Mononuclear cell (primary cell): ENCODE measurements around the gene FLOT2. TPM values are rescaled to one million over a fixed set of nuclear protein-coding genes. Genes with fewer than 3 reads are reported as not detected.

Experiments used
- H3K27me3 ChIP-seq: 2 replicates; pipeline ENCODE4 v1.6.0; 2011; ENCODE audit warnings: low read length, control low read depth; ENCODE audit not compliant: insufficient read depth
- H3K4me1 ChIP-seq: 2 replicates; pipeline ENCODE4 v1.5.1; 2011; ENCODE audit warnings: mild to moderate bottlenecking, low read length, control low read depth; ENCODE audit not compliant: insufficient read depth
- H3K4me3 ChIP-seq: 2 replicates; pipeline ENCODE4 v1.5.1; 2011; ENCODE audit warnings: mild to moderate bottlenecking, low read length, moderate library complexity
- H3K9me3 ChIP-seq: 2 replicates; pipeline ENCODE4 v1.5.1; 2011; ENCODE audit warnings: low read depth, mild to moderate bottlenecking, control low read depth, low read length
- total RNA-seq: library from RNA; depleted of rRNA; stranded (reverse); fragments of >200 nt; gene quantifications from one replicate; pipeline ENCODE4 v1.2.3, GENCODE V29; 2012

The FLOT2 gene
- total RNA-seq, 1 donor: 52.7 TPM

DNA sequence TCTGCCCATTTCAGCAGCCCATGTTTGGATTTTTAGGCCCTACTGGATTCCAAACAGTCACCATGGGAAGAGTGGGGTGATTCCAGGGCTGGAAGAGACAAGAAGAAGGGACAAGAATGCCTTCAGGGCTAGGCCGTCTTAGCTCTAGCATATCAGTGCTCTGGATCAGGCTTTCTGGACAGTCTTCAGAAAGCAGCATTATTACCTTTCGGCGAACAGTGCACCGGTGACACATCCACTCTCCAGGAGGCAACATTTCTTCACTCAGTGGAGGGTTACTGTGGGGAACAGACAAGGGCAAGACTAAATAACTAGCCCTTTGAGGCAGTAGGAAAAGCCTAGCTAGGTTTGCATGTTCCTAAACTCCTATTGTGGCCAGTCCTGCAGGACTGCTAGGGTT lies 29.3 kb upstream of the FLOT2 start:
- Histone ChIP-seq H3K4me1 (peaks cover 52% of the 10 kb centered on the region), H3K4me3 (no peak overlapping the region), H3K9me3 (no peaks in the 10 kb centered on the region), H3K27me3 (no peaks in the 10 kb centered on the region)

DNA sequence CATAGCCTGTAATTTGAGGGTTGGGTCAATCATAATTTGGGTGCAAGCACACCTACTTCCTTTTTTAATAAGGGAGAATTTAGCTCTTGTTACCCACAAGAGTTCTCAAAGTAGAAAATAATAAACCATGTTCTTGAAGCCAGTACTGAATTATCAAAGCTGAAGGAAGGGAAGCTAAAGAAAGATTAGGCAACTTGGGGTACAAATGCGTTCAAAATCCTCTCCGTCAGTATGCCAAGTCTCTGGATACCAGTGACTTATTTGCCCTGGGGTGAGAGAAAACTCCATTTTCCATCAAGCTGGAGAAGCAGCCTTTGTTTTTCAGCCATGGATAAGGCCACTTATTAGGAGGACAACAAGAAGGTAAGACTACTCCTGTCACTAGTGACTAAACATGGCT lies 28.8 kb upstream of the FLOT2 start:
- no peak overlapping the region for H3K4me3 ChIP-seq
- H3K4me1 ChIP-seq: peaks cover 52% of the 10 kb centered on the region
- H3K9me3 ChIP-seq: no peaks in the 10 kb centered on the region
- H3K27me3 ChIP-seq: no peaks in the 10 kb centered on the region

DNA sequence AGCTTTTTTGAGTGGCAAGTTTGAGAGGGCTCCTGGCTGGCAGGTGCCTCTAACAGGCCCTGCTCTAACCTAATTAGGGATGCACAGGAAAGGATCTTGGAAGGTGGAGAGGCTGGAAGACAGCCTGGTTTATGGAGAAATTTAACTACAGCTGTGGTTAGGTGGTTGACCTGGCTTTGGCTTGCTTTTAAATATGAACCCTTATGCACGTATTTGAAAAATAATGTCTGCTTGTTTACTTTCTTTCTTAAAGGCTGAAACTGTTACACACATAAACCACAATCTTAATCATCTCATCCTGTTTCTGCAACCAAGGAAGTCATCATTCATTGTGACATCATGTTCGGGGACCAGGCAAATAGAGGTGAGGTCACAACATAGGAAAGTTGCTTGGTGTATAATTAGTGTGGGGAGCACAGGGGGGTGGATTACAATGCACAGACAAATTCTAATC lies 28.4 kb upstream of the FLOT2 start:
- no peaks in the 10 kb centered on the region for H3K9me3 ChIP-seq
- peaks cover 51% of the 10 kb centered on the region for H3K4me1 ChIP-seq
- no peaks in the 10 kb centered on the region for H3K27me3 ChIP-seq
- H3K4me3 ChIP-seq: no peak overlapping the region

DNA sequence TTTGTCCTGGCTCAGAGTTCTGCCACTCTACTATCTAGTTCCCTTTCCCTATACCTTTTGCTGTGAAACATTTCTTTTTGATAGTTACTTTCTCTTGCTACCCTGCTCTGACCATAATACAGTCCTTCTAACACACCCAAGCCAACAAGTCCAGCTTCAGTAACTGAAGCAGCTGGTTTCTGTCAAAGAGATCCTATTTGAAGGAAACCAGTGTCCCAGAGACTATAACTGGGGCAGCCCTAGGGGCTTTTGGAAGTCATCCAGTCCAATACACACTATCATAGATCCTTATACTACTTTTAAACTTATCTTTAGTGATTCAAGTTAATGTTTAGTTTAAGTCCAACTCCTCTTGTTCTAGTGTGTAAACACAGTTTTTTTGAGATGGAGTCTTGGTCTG lies 22.7 kb upstream of the FLOT2 start:
- no peak overlapping the region for H3K4me3 ChIP-seq
- H3K4me1 ChIP-seq: peaks cover 13% of the 10 kb centered on the region
- no peaks in the 10 kb centered on the region for H3K9me3 ChIP-seq
- H3K27me3 ChIP-seq: no peaks in the 10 kb centered on the region

DNA sequence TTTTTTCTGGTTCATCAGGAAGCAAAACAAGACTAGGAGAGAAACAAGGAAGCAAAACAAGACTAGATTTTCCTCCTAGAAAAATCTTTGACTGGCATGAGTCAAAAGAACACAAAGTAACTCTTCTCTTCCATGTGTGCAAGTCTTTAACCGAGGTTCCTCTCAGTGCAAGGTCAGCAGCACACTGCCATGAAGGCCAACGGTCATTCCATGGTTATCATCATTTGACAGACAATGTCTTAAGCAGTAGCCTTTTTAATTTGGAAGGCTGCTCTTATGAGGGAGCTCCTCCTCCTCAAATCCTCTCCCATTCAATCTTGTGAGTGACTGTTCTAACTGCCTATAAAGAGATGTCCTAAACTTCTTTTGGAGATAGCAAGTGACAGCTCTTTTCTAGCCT lies 20.8 kb upstream of the FLOT2 start:
- no peak overlapping the region for H3K4me3 ChIP-seq
- H3K9me3 ChIP-seq: no peaks in the 10 kb centered on the region
- H3K27me3 ChIP-seq: no peaks in the 10 kb centered on the region
- H3K4me1 ChIP-seq: no peaks in the 10 kb centered on the region

DNA sequence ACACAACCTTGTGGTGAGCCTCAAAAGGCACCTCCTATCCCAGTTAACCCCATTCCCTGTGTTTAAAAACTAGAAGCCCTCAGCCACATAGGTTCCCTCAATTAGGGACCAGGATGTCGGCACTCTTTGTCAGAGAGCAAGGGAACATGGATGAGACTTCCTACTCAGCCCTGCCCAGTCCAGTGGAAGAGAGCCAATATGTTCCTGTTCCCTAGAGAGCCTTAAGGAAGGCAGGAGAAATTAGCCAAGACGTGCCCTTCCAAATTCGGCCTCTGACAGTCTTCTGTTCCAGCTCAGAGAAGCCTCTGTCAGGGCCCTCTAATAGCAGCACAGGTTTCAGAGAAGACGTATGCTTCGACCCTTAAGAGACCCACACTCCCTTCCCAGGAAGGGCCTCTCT lies 19.9 kb upstream of the FLOT2 start:
- Histone ChIP-seq H3K27me3 (no peaks in the 10 kb centered on the region), H3K9me3 (no peaks in the 10 kb centered on the region), H3K4me3 (no peak overlapping the region), H3K4me1 (no peaks in the 10 kb centered on the region)

DNA sequence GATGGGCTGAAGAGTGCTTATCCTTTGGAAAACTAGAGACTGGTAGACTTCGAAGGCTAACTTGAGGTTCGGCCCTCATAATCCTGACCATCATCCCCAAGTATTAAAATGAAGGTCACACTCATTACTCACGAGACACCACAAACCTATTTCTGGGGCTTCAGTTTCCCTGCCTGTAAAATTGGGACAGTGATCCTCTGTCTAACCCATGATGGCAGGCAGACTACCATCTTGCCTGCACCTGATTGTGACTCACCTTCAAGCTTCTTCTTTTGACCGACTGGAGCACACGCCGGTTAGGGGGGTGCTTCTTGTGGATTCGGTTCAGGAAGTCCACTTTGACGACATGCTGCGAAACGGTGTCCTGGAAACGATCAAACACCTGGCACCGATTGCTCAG lies 19.5 kb upstream of the FLOT2 start:
- H3K4me1 ChIP-seq: no peaks in the 10 kb centered on the region
- no peaks in the 10 kb centered on the region for H3K9me3 ChIP-seq
- H3K27me3 ChIP-seq: no peaks in the 10 kb centered on the region
- no peak overlapping the region for H3K4me3 ChIP-seq

DNA sequence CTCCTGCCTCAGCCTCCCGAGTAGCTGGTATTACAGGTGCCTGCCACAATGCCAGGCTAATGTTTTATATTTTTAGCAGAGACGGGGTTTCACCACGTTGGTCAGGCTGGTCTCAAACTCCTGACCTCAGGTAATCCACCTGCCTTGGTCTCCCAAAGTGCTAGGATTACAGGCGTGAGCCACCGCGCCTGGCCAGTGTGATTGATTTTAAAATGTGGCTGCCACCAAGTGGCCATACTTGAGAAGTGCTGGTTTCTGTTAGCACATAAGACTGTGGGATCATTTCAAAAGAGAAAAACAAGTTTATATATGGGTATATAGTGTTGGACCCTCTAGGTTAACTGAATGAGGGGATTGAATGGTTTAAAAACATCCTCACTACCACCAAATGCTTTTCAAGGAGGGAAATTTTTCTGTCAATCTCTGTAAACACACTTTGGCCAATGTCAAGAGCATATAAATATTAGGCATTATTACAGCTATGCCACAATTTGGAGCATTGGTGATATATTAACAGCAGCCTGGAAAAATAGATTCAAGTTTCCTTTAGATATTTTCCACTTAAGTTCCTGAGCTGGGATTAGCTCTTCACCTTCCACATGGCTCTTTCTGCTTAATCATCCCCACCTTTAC lies 18.9 kb upstream of the FLOT2 start:
- no peaks in the 10 kb centered on the region for H3K9me3 ChIP-seq
- no peaks in the 10 kb centered on the region for H3K27me3 ChIP-seq
- no peak overlapping the region for H3K4me3 ChIP-seq
- no peaks in the 10 kb centered on the region for H3K4me1 ChIP-seq

DNA sequence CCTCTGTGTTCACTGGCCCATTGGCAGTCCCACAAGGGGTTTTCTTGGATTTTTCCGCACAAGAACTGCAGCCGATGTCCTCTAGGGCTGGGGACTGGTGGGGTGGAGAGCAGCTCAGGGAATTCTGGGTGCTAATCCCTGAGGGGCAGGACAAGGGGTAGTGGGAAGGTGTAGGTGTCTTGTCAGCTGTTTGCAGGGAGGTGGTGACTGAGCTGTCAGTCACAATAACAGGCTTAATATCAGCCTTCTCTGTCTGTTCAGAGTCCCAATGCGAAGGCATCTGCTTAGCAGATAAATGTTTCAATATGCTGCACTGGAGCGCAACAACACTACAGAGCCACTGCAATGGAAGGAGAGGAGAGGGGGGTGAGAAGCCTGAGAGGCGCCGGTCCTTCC lies 15.4 kb upstream of the FLOT2 start:
- Histone ChIP-seq H3K4me1 (no peaks in the 10 kb centered on the region), H3K4me3 (no peak overlapping the region), H3K9me3 (no peaks in the 10 kb centered on the region), H3K27me3 (no peaks in the 10 kb centered on the region)

DNA sequence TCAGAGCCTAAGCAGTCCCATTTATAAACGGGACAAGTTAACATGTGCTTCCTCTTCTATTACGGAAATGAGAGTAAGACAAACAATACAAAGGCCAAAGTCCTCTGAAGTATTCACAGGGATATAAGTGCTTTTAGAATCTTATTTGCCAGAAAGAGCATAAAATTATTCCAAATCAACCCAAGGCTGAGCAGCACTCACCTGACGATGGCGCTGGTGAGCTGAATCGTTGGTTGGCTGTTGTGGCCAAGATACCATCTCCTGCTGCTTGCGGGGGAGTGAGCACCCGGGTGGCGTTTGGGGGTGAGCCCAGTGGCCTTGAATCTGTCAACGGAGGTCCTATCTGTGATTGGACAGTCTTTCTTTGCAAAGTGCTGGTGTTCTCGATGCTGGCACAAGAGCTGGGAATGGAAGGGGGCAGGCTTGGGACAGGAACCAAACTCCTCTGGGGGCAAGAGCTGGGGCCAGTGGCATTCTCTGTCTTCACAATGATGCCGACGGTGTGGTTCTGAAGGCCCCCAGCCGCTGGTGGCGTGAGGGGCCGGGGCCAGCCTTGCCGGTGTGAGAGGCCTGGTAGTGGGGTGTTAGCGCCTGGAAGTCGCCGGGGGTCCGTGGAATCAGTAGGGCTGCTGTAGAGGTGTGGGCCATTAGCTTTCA lies 14.9 kb upstream of the FLOT2 start:
- no peak overlapping the region for H3K4me3 ChIP-seq
- H3K9me3 ChIP-seq: no peaks in the 10 kb centered on the region
- H3K4me1 ChIP-seq: no peaks in the 10 kb centered on the region
- no peaks in the 10 kb centered on the region for H3K27me3 ChIP-seq

DNA sequence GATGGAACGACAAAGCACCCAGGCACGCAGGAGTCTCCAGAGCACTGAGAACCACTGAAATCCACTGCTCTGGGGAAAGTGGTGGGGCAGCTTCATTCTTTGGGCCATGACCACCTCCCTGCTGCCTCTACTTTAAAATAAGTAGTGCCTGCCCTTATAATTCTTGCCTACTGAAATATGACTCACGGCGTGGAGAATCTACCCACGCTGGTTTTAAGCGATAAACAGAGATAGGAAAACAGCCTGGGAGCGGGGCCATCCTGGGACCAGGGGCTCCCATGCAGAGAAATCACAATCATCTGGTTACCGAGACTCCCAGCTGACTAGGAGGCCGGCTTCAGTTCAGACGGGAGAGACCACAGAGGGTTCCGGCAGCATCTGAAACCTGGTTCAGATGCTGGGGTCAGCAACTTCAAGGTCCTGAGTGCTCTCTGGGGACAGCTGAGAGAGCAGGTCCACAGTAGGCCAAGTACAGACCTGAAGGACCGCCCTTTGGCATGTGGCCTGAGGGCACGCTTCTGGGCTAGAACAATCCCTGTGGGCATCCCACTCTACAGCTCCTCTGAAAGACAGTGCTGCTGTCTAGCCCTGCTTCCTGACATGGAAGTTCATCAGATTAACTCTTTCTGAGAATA lies 14.0 kb upstream of the FLOT2 start:
- Histone ChIP-seq H3K9me3 (no peaks in the 10 kb centered on the region), H3K27me3 (no peaks in the 10 kb centered on the region), H3K4me3 (no peak overlapping the region), H3K4me1 (no peaks in the 10 kb centered on the region)

DNA sequence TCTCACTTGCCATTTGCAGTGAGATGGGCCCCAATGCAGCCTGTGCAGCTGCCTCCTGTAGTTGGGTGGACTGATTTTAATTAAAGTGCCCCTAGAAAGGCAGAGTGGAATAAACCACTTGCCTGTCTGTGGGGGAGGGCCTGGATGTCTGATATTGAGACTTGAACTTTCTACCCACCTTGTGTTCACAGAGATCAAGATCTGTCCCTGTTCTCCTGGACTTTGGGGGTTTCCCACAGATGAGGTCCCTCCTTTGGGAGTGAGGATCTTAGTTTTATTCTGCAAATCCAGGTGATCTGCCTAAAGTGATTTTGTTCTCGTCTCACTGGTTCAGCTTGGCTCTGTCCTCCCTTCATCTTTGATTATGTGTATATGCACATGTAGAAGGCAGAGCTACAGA lies 13.0 kb upstream of the FLOT2 start:
- H3K4me1 ChIP-seq: no peaks in the 10 kb centered on the region
- no peaks in the 10 kb centered on the region for H3K27me3 ChIP-seq
- H3K4me3 ChIP-seq: no peak overlapping the region
- H3K9me3 ChIP-seq: no peaks in the 10 kb centered on the region

DNA sequence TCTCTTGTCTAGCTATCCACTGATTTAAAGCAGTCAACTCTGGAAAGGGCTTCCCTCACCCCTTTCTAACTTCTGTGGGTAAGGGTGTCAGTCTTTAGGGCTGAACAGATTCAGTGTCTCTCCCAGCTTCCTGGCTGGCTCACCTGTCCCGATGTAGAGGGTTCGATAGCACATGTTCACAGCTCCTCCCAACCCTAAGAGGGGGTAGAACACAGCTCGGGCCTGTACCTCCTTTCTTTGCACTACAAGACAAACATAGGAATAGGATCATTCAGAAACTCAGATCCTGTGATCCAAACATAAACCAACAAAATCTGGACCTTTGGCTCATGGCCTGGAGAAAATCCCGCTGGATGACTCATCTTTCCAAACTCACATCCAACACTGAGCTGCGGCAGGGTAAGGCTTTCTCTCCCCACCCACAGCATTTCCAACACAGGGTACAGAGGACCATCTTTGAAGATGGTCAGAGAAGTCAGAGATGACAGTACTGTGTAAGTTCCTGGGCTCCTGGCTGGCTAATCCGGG lies 11.2 kb upstream of the FLOT2 start:
- Histone ChIP-seq H3K4me1 (no peaks in the 10 kb centered on the region), H3K9me3 (no peaks in the 10 kb centered on the region), H3K27me3 (no peaks in the 10 kb centered on the region), H3K4me3 (no peak overlapping the region)

DNA sequence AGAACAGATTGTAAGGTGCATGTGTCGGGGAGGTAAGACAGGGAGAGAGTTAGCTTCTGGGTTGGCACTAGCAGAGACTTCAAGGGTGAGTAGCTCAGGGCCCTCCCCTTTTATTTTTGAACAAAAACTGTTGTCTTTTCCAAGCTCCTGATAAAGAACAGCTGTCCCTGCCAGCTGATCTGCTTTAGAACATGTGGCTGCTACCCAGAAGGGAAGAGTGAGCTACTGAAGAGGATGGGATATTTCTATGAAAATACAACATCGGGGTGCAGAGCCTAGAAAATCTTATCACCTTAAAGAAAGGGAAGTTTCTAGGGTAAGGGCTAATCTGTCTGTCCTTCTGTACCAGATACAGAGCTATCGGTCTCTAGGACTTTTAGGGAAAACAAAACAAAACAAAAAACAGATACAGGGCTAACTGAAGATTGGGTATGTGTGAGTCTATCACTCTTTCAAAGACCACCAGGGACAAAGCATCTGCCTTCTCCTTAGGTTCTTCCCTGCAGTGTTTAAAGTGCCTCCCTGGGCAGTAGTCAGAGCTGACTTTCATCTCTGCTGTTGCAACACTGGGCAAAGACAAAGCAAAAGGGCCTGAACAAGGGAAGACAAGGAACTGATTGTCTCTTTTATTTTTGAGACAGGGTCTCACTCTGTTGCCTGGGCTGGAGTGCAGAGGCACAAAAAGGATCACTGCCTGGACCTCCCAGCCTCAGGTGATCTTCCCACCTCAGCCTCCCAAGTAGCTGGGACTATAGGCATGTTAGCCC lies 10.4 kb upstream of the FLOT2 start:
- H3K4me3 ChIP-seq: no peak overlapping the region
- H3K27me3 ChIP-seq: no peaks in the 10 kb centered on the region
- H3K4me1 ChIP-seq: peaks cover 4% of the 10 kb centered on the region
- H3K9me3 ChIP-seq: no peaks in the 10 kb centered on the region
